ENCODE measurements around the gene UQCRC1.

The UQCRC1 gene

GRCh38 chr3:48566401-48566760 lies 43.1 kb downstream of the UQCRC1 start:
- TF ChIP-seq CTCF (conservative IDR thresholded peaks at IDR 0.05; ENCODE audit: low read depth): no peak
- H3K27ac ChIP-seq: peak overlapping the region; percentile 100
- POLR2A ChIA-PET (ENCODE audit: low non-redundant PET): interaction anchor here (0.6 kb wide), 1 partner anchor 58 kb away, joined by 6 read pairs; no protein-coding TSS in a partner anchor
- DNase-seq (ENCODE audit: low spot score): no peak
- CTCF ChIA-PET: no interaction called here

GRCh38 chr3:48565591-48566400 lies 43.6 kb downstream of the UQCRC1 start:
- POLR2A ChIA-PET (ENCODE audit: low non-redundant PET): interaction anchor here (0.5 kb wide), 1 partner anchor 57 kb away, joined by 5 read pairs; no protein-coding TSS in a partner anchor
- H3K27ac ChIP-seq: peak overlapping the region; percentile 100
- DNase-seq (ENCODE audit: low spot score): peak; percentile 75
- TF ChIP-seq CTCF (conservative IDR thresholded peaks at IDR 0.05; ENCODE audit: low read depth): no peak
- CTCF ChIA-PET: no interaction called here

DNA sequence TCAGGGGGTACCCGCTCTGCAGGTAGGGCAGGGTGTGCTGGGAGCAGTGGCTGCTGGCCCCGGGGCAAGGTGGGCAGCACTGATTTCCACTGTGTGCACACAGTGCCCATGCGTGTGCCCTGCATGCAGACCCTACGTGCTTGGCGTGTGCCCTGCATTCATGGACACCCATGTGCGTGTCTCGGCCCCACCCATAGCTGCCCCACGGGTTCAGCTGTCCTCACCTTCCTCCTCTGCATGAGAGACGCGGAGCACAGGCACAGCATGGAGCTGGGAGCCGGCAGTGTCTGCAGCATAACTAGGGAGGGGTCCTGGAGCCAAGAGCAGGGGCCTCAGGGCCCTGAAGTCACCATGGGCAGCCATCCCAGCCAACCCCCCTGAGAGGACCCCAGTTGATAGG lies 44.3 kb downstream of the UQCRC1 start:
- CTCF ChIA-PET: no interaction called here
- POLR2A ChIA-PET (ENCODE audit: low non-redundant PET): interaction anchor here (0.5 kb wide), 1 partner anchor 58 kb away, joined by 5 read pairs; no protein-coding TSS in a partner anchor

DNA sequence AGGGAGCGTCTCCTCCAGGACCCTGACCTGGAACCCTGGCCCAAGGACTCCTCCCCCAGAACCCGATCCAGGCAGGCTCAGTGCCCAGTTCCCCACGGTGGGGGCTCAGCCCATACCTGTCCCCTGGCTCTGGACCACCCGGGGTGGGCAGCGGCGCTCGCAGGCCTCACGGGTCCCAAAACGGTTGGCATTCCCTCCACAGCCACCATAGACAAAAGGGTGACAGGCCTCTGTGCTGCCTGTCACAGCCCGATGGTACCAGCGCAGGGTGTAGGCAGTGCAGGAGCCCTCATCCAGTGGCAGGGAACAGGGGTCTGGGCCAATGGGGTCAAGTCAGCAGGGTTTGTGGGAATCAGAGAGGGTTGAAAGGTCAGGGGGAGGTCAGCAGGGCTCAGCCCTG lies 44.8 kb downstream of the UQCRC1 start:
- no peak for TF ChIP-seq CTCF (conservative IDR thresholded peaks at IDR 0.05; ENCODE audit: low read depth)
- H3K27ac ChIP-seq: peak overlapping the region; percentile 100
- CTCF ChIA-PET: no interaction called here
- DNase-seq (ENCODE audit: low spot score): no peak
- POLR2A ChIA-PET (ENCODE audit: low non-redundant PET): no interaction called here

More for the DNA sequence above, 44.3 kb downstream of the UQCRC1 start:
- H3K27ac ChIP-seq: peak overlapping the region; percentile 100
- DNase-seq (ENCODE audit: low spot score): no peak
- TF ChIP-seq CTCF (conservative IDR thresholded peaks at IDR 0.05; ENCODE audit: low read depth): no peak

- ChIA-PET POLR2A (ENCODE audit: low non-redundant PET) (no interaction called here), CTCF (no interaction called here)
- peak; percentile 70 for DNase-seq (ENCODE audit: low spot score)
- peak overlapping the region; percentile 100 for H3K27ac ChIP-seq
- no peak for TF ChIP-seq CTCF (conservative IDR thresholded peaks at IDR 0.05; ENCODE audit: low read depth)
Observed at GRCh38 chr3:48564022-48564421, 45.4 kb downstream of the UQCRC1 start.

DNA sequence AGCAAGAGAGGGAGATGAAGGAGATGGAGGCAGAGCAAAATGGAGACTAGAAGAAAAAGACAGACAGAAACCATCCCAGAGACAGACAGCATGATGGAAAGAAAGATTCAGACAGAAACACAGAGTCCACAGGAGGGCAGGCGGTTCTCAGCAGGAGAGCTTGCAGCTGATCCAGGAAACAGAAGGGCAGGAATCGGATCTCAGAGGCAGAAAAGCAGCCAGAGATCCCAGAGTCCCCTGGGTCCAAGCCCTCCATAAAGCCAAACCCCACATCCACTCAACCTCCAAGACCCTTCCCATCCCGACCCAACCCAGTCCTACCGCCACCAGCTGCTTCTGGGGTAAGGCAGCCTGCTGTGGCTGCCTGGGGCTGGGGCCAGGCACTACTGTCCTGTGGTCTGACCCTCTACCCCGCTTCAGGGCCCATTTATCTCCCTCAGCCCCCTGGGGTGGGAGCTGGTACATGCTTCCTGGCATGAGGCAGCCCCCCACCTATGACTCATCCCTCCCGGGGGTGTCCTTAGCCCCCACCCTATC lies 46.0 kb downstream of the UQCRC1 start, which contains the start of gene UCN2:
TSS of gene UCN2 (minus strand) at position 400 of the 537 bp plus-strand sequence. CDS start 657 bp downstream, outside the sequence.
- TF ChIP-seq CTCF (conservative IDR thresholded peaks at IDR 0.05; ENCODE audit: low read depth): no peak
- POLR2A ChIA-PET (ENCODE audit: low non-redundant PET): no interaction called here
- DNase-seq (ENCODE audit: low spot score): no peak
- peak within 1 kb of the TSS; percentile 100 for H3K27ac ChIP-seq
- CTCF ChIA-PET: no interaction called here
